NCI-H146 treated with DMSO at 0.1 percent for 48 hours (cell line): ENCODE results near the gene SELENOM.

Experiments used
- DNase-seq: peaks from one replicate; lab custom pipeline; 2025; ENCODE audit not compliant: unreplicated experiment; lab: John Stamatoyannopoulos, UW

Gene SELENOM

GRCh38 chr22:31107178-31107893 lies at the start of gene SELENOM:
SELENOM (minus strand) TSS chr22:31107568; CDS start chr22:31107505, 63 bp downstream.
- peak; percentile 87 for DNase-seq

- no peak for DNase-seq
These were observed 48.1 kb upstream of the SELENOM start for GRCh38 chr22:31155422-31155821.

- no peak for DNase-seq
These were observed 47.6 kb upstream of the SELENOM start for GRCh38 chr22:31154975-31155374.

GRCh38 chr22:31153357-31153756 lies 46.0 kb upstream of the SELENOM start:
- no peak for DNase-seq

GRCh38 chr22:31151872-31152271 lies 44.5 kb upstream of the SELENOM start:
- no peak for DNase-seq

GRCh38 chr22:31150615-31151014 lies 43.2 kb upstream of the SELENOM start:
- no peak for DNase-seq

- DNase-seq = peak; percentile 31
These were observed 41.7 kb upstream of the SELENOM start for GRCh38 chr22:31148953-31149627.

- DNase-seq = no peak
These were observed 41.1 kb upstream of the SELENOM start for GRCh38 chr22:31148488-31148887.

GRCh38 chr22:31144223-31144622 lies 36.9 kb upstream of the SELENOM start:
- no peak for DNase-seq

GRCh38 chr22:31143537-31143936 lies 36.2 kb upstream of the SELENOM start:
- no peak for DNase-seq

- no peak for DNase-seq
These were observed 35.7 kb upstream of the SELENOM start for GRCh38 chr22:31143038-31143437.

GRCh38 chr22:31142285-31142684 lies 34.9 kb upstream of the SELENOM start:
- DNase-seq = no peak

GRCh38 chr22:31141551-31141950 lies 34.2 kb upstream of the SELENOM start:
- no peak for DNase-seq

GRCh38 chr22:31140746-31141145 lies 33.4 kb upstream of the SELENOM start:
- no peak for DNase-seq

- peak; percentile 69 for DNase-seq
These were observed 32.7 kb upstream of the SELENOM start, which contains the start of gene PLA2G3 for GRCh38 chr22:31139866-31140716. PLA2G3 (minus strand) TSS chr22:31140508; CDS start chr22:31140354, 154 bp downstream.

GRCh38 chr22:31139066-31139465 lies 31.7 kb upstream of the SELENOM start:
- DNase-seq = no peak

GRCh38 chr22:31138126-31138525 lies 30.8 kb upstream of the SELENOM start:
- DNase-seq = no peak

- no peak for DNase-seq
These were observed 30.4 kb upstream of the SELENOM start for GRCh38 chr22:31137721-31138120.

- DNase-seq = no peak
These were observed 29.3 kb upstream of the SELENOM start for GRCh38 chr22:31136711-31137110.

GRCh38 chr22:31136155-31136554 lies 28.8 kb upstream of the SELENOM start:
- DNase-seq = no peak

- DNase-seq = no peak
These were observed 28.3 kb upstream of the SELENOM start for GRCh38 chr22:31135706-31136105.

- no peak for DNase-seq
These were observed 27.3 kb upstream of the SELENOM start for GRCh38 chr22:31134688-31135087.
